Stimulated activated CD4-positive, alpha-beta T cell treated with anti-CD3 and anti-CD28 coated beads, Interleukin-1b, Interleukin-23, amount 100 ng/mL, for 1 hour (primary cell): Measurements from ENCODE around the gene HLA-B.
"Not testable (repeated sequence)": the region's sequence is repeated elsewhere in the genome, so short reads cannot be mapped to it uniquely, and the experiment has no call there.

Experiments used
- DNase-seq, 2 donors: peaks; one replicate each; pipeline ENCODE4 v3.0.0-alpha.2; 2020; ENCODE audit warnings: low read depth in 2 of 2

HLA-B gene

DNA sequence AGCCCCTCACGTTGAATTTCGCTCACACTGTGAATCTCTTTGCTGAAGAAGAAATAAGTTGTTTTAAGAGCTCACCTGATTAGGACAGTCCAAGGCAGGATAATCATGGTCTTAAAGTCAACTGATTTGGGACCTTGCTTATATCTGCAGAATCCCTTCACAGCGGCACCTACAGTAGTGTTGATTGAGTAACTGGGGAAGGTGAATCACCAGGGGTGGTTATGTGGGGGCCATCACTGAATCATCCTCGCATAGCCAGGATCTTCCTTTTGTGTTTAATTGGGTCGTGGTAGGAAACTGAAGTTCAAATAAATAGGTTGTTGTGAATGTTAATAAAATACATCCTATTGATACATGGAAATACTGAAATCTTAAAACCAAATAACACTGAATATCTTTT, 26.2 kb upstream of the HLA-B start:
- no peak for DNase-seq

- DNase-seq, result no peak
Observed at GRCh38 chr6:31381666-31382065, 24.7 kb upstream of the HLA-B start.

DNA sequence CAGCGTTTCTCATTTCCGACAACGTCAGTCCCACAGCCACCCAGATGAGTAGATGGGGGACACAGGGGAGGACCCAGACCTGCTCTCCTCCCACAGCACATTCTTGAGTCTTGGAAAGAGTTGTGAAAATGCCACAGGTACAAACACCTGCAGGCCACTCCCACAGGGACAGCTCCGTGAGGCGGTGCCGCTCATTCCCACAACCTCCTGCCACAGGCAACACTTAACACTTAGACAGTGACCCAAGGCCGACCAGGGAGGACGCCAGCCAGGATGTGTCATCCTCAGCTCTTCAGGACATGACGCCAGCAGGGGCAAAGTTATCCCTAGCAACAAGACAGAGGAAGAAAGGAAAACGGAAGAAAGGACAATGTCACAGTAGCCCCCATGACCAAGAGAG, 22.9 kb upstream of the HLA-B start:
- no peak for DNase-seq

GRCh38 chr6:31378721-31379103, 21.7 kb upstream of the HLA-B start:
- no peak for DNase-seq

DNA sequence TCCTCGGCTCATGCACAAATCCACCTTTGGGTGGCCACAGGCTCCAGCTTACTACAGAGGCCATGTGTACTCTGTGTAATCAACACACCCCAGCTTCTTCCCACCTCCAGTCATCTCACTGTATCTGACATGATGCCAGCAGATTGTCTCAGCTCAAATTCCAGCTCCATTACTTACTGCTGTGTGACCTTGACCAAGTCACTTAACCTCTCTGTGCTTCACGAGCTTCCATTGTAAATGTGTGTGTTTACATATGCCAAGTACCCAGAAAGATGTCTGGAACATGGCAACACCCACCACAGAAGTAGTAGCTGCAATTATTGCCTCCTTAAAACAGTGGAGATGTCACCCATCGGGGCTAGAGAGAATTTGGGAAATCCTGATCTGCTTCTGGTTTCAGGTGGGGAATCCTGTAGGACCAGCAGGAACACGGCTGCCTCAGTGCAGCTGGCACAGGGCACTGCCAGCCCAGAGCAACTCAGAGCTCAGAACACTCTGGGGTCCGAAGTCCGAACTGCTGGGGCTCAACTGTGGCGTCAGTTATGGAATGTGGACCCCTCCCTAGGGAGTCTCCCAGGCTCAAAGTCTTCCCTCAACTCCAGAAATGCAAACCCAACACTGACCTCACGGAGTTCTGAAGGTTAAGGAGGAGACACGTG, 21.2 kb upstream of the HLA-B start:
- no peak for DNase-seq

GRCh38 chr6:31377029-31377428, 20.1 kb upstream of the HLA-B start:
- no peak for DNase-seq

GRCh38 chr6:31375699-31376098, 18.7 kb upstream of the HLA-B start:
- DNase-seq, result no peak

DNA sequence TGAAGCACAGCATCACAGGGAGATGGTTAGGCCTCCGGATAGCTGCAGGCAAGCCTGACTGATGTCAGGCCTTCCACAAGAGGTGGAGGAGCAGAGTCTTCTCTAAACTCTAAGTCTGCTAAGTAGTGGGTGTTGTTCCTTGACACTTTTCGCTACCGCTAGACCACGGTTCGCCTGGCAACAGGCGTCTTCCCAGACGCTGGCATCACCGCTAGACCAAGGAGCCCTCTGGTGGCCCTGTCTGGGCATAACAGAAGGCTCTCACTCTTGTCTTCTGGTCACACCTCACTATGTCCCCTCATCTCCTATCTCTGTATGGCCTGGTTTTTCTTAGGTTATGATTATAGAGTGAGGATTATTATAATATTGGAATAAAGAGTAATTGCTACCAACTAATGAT, 17.1 kb upstream of the HLA-B start:
- not testable (repeated sequence) for DNase-seq

GRCh38 chr6:31368461-31368860, 11.5 kb upstream of the HLA-B start:
- no peak for DNase-seq

DNA sequence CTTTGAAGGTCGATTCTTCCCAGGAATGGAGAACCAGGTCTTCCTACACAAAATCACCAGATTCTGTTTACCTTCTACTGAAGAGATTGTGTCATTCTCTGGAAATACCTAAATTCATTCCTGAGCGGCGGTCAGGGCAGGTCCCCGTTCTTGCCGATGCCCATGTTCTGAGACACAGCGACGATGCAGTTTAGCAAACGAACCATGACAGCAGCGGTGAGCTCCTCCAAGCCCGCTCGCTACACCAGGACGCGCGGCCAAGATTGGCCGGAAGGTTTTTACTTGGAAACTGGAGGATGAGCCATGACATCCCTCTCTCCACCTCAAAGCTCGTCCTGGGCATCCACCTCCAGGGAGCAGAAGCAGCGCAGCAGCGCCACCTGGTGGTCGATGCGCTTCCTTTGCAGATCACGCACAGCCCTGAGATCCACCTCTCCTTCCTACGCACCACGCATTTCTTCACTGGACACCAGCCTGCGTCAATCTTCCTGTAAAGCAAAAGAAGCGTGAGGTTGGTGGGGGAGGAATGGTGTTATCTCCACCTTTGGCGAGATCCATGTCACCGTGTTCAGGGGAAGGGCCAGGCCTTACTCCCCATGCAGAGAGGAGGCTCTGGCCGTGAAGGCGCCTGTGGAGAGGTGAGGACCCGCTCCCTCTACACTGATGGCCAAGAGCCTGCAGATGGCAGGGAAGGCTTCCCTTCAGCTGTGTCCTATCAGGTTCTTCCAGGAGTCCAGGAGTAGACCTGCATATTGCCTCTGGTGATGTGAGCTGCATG, 9.9 kb upstream of the HLA-B start:
- DNase-seq, result peak; percentile 82 to 85

- no peak for DNase-seq
Observed at GRCh38 chr6:31365864-31366263, 8.9 kb upstream of the HLA-B start.

DNA sequence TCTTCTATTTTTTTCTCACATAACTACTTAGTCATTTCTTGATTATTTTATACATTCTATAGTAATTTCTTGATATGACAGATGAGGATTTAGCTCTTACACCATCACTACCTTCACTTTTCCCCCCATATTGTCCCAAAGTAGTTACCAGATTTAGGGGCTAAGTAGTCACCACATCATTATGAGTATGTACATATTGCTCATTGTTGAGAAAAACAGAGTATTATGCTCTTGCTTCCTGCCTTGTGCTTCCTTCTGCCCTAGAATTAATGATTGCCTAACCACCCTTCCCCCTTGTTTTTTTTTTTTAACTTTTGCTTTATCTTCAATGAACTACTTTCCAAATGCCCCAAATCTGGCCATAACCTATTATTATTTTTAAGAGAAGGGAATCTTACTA, 6.8 kb upstream of the HLA-B start:
- no peak for DNase-seq

DNA sequence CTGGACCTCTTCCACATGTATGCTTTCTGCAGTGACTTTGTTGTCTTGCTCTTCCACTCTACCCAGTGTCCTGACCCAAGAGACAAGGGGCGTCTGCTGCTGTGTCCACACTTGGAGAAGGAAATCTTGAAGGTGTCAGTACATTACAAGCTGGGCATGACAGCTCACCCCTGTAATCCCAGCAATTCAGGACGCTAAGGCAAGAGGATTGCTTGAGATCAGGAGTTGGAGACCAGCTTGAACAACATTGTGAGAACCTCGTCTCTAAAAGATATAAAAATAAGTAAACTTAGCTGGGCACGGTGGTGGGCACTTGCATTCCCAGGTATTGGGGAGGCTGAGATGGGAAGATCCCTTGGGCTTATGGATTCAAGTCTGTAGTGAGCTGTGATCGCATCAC, 5.8 kb upstream of the HLA-B start:
- DNase-seq, result no peak

DNA sequence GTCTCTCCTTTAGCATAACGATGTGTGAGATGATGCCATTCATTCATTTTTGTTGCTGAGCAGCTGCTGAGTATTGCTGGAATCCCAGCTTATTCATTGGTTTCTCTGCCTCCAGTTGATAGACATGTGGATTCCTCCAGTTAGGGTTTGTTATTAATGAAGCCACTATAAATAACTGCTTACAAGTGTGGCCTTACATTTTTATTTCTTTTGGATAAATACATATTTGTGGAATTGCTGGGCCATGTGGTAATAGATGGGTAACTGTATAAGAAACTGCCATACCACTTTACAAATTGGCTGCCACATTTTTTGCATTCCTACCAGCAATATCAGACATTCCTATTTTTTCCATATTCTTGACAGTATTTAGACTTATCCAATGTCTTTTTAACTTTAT, 2.6 kb upstream of the HLA-B start:
- no peak for DNase-seq

- no peak for DNase-seq
Observed at GRCh38 chr6:31358302-31358701, 1.3 kb upstream of the HLA-B start.

DNA sequence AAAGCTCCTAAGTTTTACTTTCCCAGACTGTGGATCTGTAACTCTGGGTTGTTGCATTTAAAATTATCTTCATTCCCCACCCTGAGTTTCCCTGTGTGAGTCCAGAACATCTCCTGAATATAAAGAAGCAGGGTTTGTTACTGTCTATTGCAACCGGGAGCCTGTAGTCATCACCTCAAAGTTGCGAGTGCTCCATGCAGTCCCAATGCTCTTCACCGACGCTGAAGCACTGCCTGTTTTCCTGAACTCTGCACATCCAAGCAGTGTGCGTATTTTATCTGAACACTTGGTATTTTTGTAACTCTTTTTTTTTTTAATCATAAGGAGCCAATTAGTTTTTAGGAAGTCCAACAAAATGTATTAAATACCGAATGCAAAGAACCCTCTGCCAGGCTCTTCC, 907 bp upstream of the HLA-B start:
- no peak for DNase-seq

- no peak for DNase-seq
Observed at GRCh38 chr6:31356216-31356945, 598 bp downstream of the HLA-B start.

DNA sequence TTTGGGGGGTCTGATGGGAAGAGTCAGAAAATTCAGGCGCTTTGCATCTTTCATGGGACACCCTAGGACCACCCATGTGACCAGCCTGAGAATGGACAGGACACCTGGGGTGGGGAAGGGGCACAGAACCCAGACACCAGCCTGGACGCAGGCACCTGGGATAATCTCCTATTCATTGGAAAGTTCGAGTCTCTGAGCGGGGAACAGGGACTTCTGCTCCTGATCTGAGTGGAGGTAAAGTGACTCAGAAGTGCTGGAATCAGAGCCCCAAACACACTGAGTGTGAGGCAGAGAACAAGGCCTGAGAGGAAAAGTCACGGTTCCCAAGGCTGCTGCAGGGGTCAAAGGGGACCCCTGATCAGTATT, 1.4 kb downstream of the HLA-B start:
- no peak for DNase-seq

GRCh38 chr6:31354864-31355582, 2.0 kb downstream of the HLA-B start:
- DNase-seq, result no peak

DNA sequence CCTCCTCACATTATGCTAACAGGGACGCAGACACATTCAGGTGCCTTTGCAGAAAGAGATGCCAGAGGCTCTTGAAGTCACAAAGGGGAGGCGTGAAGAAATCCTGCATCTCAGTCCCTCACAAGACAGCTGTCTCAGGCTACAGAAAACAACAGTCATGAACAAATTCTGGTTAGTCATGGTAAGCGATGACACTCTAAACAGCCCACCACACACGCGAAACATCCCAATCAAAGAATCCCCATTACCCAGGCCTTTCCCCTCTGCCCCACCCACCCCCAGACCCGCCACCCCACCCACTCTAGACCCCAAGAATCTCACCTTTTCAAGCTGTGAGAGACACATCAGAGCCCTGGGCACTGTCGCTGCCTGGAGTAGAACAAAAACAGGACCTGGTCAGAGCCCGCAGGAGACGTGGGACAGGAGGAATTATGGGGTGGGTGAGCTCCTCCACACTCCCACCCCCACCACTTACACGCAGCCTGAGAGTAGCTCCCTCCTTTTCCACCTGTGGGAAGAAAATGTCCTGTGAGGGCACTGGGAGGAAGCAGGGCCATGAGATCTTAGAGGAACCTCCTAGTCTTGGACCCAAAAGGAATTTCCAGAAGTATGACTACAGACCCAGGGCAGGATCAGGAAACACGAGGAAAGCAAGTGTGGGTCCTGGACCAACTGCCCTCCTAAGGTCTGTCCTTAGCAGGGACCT, 2.7 kb downstream of the HLA-B start:
- no peak for DNase-seq

DNA sequence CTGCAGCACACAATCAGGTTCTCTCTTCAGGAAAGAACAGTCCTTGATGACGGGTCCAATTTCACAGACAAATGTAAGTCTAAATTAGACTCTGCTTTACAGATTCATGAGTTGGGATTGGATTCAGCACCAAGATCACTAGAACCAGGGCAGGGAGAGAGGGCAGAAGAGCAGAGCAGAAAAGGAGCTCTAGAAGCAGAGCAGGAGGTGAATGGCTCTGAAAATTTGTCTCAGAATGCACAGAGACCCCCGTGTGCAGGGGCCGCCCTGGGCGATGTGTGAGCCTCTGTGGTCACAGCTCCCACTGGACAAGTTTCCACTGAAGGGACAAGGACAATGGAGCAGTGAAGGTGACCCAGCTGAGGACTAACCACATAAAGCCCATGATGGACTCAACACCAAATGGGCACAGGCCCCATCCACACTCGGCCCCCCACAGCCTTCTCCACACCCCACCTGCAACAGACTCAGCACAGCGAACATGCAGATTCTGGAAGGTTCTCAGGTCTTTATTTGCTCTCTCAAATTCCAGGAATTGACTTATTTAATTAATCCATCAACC, 3.5 kb downstream of the HLA-B start:
- DNase-seq, result no peak
